MM.1S (cell line): Measurements from ENCODE around the gene SYNDIG1.

Source experiments
- DNase-seq: peaks from one replicate; pipeline ENCODE4 v3.0.0-alpha.2; 2015
- H2AFZ ChIP-seq: fragments of 300-600 bp; sonication (generic); 2 replicates; pipeline ENCODE4 v1.6.0; 2016; ENCODE audit warnings: antibody characterized with exemption, low read length
- H3F3A ChIP-seq: fragments of 300-600 bp; sonication (generic); 2 replicates; pipeline ENCODE4 v1.6.1; 2016; ENCODE audit warnings: mild to moderate bottlenecking, antibody characterized with exemption, low read length, moderate library complexity, mixed read lengths; ENCODE audit not compliant: insufficient read depth
- H3K27ac ChIP-seq: fragments of 300-600 bp; sonication (generic); 2 replicates; pipeline ENCODE4 v1.5.1; 2016; ENCODE audit warnings: mild to moderate bottlenecking, low read length
- H3K27me3 ChIP-seq: fragments of 300-600 bp; sonication (generic); replicated peaks from 2 replicates; pipeline ENCODE4 v1.6.0; 2016; ENCODE audit warnings: low read length; ENCODE audit not compliant: insufficient read depth
- H3K36me3 ChIP-seq: fragments of 300-600 bp; sonication (generic); replicated peaks from 2 replicates; pipeline ENCODE4 v1.6.1; 2016; ENCODE audit warnings: mild to moderate bottlenecking, low read length, mixed read lengths; ENCODE audit not compliant: insufficient read depth
- H3K4me1 ChIP-seq: fragments of 300-600 bp; sonication (generic); 2 replicates; pipeline ENCODE4 v1.6.1; 2016; ENCODE audit warnings: low read length, mixed read lengths
- H3K4me2 ChIP-seq: fragments of 300-600 bp; sonication (generic); 2 replicates; pipeline ENCODE4 v1.6.0; 2016; ENCODE audit warnings: low read depth, low read length
- H3K4me3 ChIP-seq: fragments of 300-600 bp; sonication (generic); 2 replicates; pipeline ENCODE4 v1.5.1; 2016; ENCODE audit warnings: low read length, mixed read lengths
- H3K79me2 ChIP-seq: fragments of 300-600 bp; sonication (generic); 2 replicates; pipeline ENCODE4 v1.6.1; 2016; ENCODE audit warnings: mixed run types, low read length, mixed read lengths
- H3K9ac ChIP-seq: fragments of 300-600 bp; sonication (generic); 2 replicates; pipeline ENCODE4 v1.6.1; 2016; ENCODE audit warnings: low read length, mixed read lengths
- H3K9me2 ChIP-seq: fragments of 300-600 bp; sonication (generic); replicated peaks from 2 replicates; pipeline ENCODE4 v1.6.1; 2016; ENCODE audit warnings: mild to moderate bottlenecking, low read length, mixed read lengths; ENCODE audit not compliant: insufficient read depth
- H3K9me3 ChIP-seq: fragments of 300-600 bp; sonication (generic); replicated peaks from 2 replicates; pipeline ENCODE4 v1.6.1; 2016; ENCODE audit warnings: mild to moderate bottlenecking, low read length, mixed read lengths; ENCODE audit not compliant: insufficient read depth
- H4K20me1 ChIP-seq: fragments of 300-600 bp; sonication (generic); 2 replicates; pipeline ENCODE4 v1.6.1; 2016; ENCODE audit warnings: mild to moderate bottlenecking, low read length, moderate library complexity, mixed read lengths; ENCODE audit not compliant: insufficient read depth
- CTCF ChIP-seq: fragments of 300-600 bp; sonication (generic); IDR thresholded peaks from 2 replicates; pipeline ENCODE4 v1.5.1; 2016; ENCODE audit warnings: antibody characterized with exemption, low read length, mixed read lengths
- EZH2 ChIP-seq: fragments of 300-600 bp; sonication (generic); optimal IDR thresholded peaks from 2 replicates; pipeline ENCODE3; 2017; ENCODE audit warnings: low read depth, mild to moderate bottlenecking, antibody characterized with exemption, low read length, mixed read lengths
- EZH2phosphoT487 ChIP-seq: fragments of 300-600 bp; sonication (generic); IDR thresholded peaks from 2 replicates; pipeline ENCODE4 v1.6.1; 2018; ENCODE audit warnings: antibody characterized with exemption, low read length

Gene SYNDIG1

GRCh38 chr20:24518515-24518914 is 49.1 kb downstream of the SYNDIG1 start:
- Histone ChIP-seq H3K9ac (no peak overlapping the region), H3K4me3 (no peak overlapping the region), H3K27ac (no peak overlapping the region), H3K9me2 (no peaks in the 10 kb centered on the region), H3F3A (no peaks in the 10 kb centered on the region), H3K9me3 (no peaks in the 10 kb centered on the region), H3K4me2 (no peak overlapping the region), H3K4me1 (no peaks in the 10 kb centered on the region), H3K36me3 (no peaks in the 10 kb centered on the region), H2AFZ (no peak overlapping the region), H3K79me2 (peaks cover 13% of the 10 kb centered on the region), H4K20me1 (no peaks in the 10 kb centered on the region), H3K27me3 (no peaks in the 10 kb centered on the region)
- DNase-seq = no peak
- no peak for TF ChIP-seq EZH2phosphoT487
- no peak for TF ChIP-seq CTCF
- no peak for TF ChIP-seq EZH2

- H3K79me2 ChIP-seq = peaks cover 20% of the 10 kb centered on the region
- H3F3A ChIP-seq = no peaks in the 10 kb centered on the region
- no peak overlapping the region for H3K9ac ChIP-seq
- H3K36me3 ChIP-seq = no peaks in the 10 kb centered on the region
- no peaks in the 10 kb centered on the region for H3K27me3 ChIP-seq
- TF ChIP-seq EZH2 = no peak
- no peak overlapping the region for H3K4me2 ChIP-seq
- no peaks in the 10 kb centered on the region for H3K4me1 ChIP-seq
- no peaks in the 10 kb centered on the region for H3K9me3 ChIP-seq
- DNase-seq = no peak
- H4K20me1 ChIP-seq = no peaks in the 10 kb centered on the region
- no peak overlapping the region for H3K4me3 ChIP-seq
- no peak overlapping the region for H3K27ac ChIP-seq
- H2AFZ ChIP-seq = no peak overlapping the region
- H3K9me2 ChIP-seq = no peaks in the 10 kb centered on the region
Observed at GRCh38 chr20:24519476-24519875, 50.0 kb downstream of the SYNDIG1 start.

- Histone ChIP-seq H3K9ac (no peak overlapping the region), H2AFZ (no peak overlapping the region), H3K9me2 (no peaks in the 10 kb centered on the region), H3K4me1 (no peaks in the 10 kb centered on the region), H3K27ac (no peak overlapping the region), H3K36me3 (no peaks in the 10 kb centered on the region), H3K4me3 (no peak overlapping the region), H3F3A (no peaks in the 10 kb centered on the region), H3K27me3 (no peaks in the 10 kb centered on the region), H3K79me2 (peaks cover 28% of the 10 kb centered on the region), H3K4me2 (no peak overlapping the region), H4K20me1 (no peaks in the 10 kb centered on the region), H3K9me3 (no peaks in the 10 kb centered on the region)
- no peak for DNase-seq
- TF ChIP-seq CTCF (no peak), EZH2phosphoT487 (no peak), EZH2 (no peak)
Observed at GRCh38 chr20:24521032-24521431, 51.6 kb downstream of the SYNDIG1 start.

- Histone ChIP-seq H3K27ac (no peak overlapping the region), H3K4me2 (no peak overlapping the region), H3K9ac (no peak overlapping the region), H3K36me3 (no peaks in the 10 kb centered on the region), H3K4me1 (no peaks in the 10 kb centered on the region), H3F3A (no peaks in the 10 kb centered on the region), H3K27me3 (no peaks in the 10 kb centered on the region), H2AFZ (no peak overlapping the region), H3K79me2 (peaks cover 34% of the 10 kb centered on the region), H4K20me1 (no peaks in the 10 kb centered on the region), H3K4me3 (no peak overlapping the region), H3K9me3 (no peaks in the 10 kb centered on the region), H3K9me2 (no peaks in the 10 kb centered on the region)
- no peak for DNase-seq
- TF ChIP-seq CTCF (no peak), EZH2 (no peak), EZH2phosphoT487 (no peak)
Observed at GRCh38 chr20:24522452-24523330, 53.3 kb downstream of the SYNDIG1 start.
